Sigmoid colon (tissue), 7 donors: Measurements from ENCODE around the gene HOXB8. TPM values are rescaled to one million over a fixed set of nuclear protein-coding genes. Genes with fewer than 3 reads are reported as not detected.
A peak's percentile ranks its signal among the peaks of the same experiment; 100 is the strongest.

Experiments used
- DNase-seq: peaks from one replicate; pipeline ENCODE4 v3.0.0-alpha.2; 2019
- H3K27ac ChIP-seq, 4 donors: fragments of 200-600 bp; sonication (generic); one replicate each; pipeline ENCODE4 v1.5.1; 2016 to 2019; ENCODE audit warnings: mild to moderate bottlenecking in 1 of 4
- H3K27me3 ChIP-seq, 3 donors: fragments of 200-600 bp; sonication (generic); one replicate each; pipeline ENCODE4 v1.5.1; 2019; ENCODE audit warnings: mild to moderate bottlenecking in 1 of 3
- H3K36me3 ChIP-seq, 4 donors: fragments of 200-600 bp; sonication (generic); one replicate each; pipeline ENCODE4 v1.5.1; 2016 to 2019
- H3K4me1 ChIP-seq, 4 donors: fragments of 200-600 bp; sonication (generic); one replicate each; pipeline ENCODE4 v1.5.1; 2017 to 2019
- H3K4me3 ChIP-seq, 4 donors: fragments of 200-600 bp; sonication (generic); one replicate each; pipeline ENCODE4 v1.5.1; 2017 to 2019; ENCODE audit warnings: mild to moderate bottlenecking in 2 of 4, moderate library complexity in 1 of 4
- H3K9me3 ChIP-seq, 4 donors: fragments of 200-600 bp in 3 of 4; sonication (generic) in 3 of 4; one replicate each; pipeline versions ENCODE4 v1.5.1 to v1.6.1; 2013 to 2019
- EP300 ChIP-seq, 4 donors: sonication (generic); formaldehyde crosslinking; IDR thresholded peaks; one replicate each; pipeline ENCODE4 v1.6.1; 2017; ENCODE audit warnings: antibody characterized with exemption in 4 of 4
- POLR2A ChIP-seq, 2 donors: fragments of 450-650 bp; IDR thresholded peaks; one replicate each; pipeline ENCODE4 v1.6.1; 2016; ENCODE audit warnings: antibody characterized with exemption in 2 of 2, mild to moderate bottlenecking in 2 of 2, moderate library complexity in 2 of 2
- POLR2AphosphoS5 ChIP-seq, 4 donors: sonication (generic); formaldehyde crosslinking; IDR thresholded peaks; one replicate each; pipeline ENCODE4 v1.6.1; 2017; ENCODE audit warnings: antibody characterized with exemption in 4 of 4
- WGBS, 2 donors: extraction: QIAGEN DNeasy Blood & Tissue Kit; methylation state at CpG; one replicate each; pipeline ENCODE4 v1.1.7; 2013; 5-methylcytosine and 5-hydroxymethylcytosine counted together
- intact Hi-C: fragments of 100-400 bp; cut with DNase I; formaldehyde crosslinking; loops from one replicate; pipeline ENCODE4 v1.15.1; 2023
- polyA plus RNA-seq, 3 donors: library from polyadenylated mRNA; stranded (reverse); fragments of 200-250 nt; gene quantifications; one replicate each; pipeline ENCODE4 v1.2.3, GENCODE V29; 2013
- total RNA-seq, 4 donors: library from RNA; depleted of rRNA; stranded (reverse); fragments of >200 nt; gene quantifications; one replicate each; pipeline ENCODE4 v1.1.0, GENCODE V29; 2016
- TF ChIP-seq, protein P1 (sequence below), 4 experiments: fragments of 450-650 bp in 3 of 4; fragments of 200-600 bp in 1 of 4; IDR thresholded peaks; one replicate each; pipeline ENCODE4 v1.5.1; 2016 to 2019; ENCODE audit warnings: antibody characterized with exemption in 4 of 4, mild to moderate bottlenecking in 3 of 4, moderate library complexity in 2 of 4
- donor health status: healthy with polysubstance abuse.
- donor health status: Bipolar disorder and iron deficiency.
- donor health status: healthy.

The HOXB8 gene
- total and polyA plus RNA-seq, 7 donors, result 0.68 to 3.4 (median 2.2) TPM; not detected in 3

GRCh38 chr17:48647963-48648245, 32.8 kb upstream of the HOXB8 start:
- peak overlapping the region in 1 of 4 donors; percentile 49 for H3K4me3 ChIP-seq
- TF ChIP-seq, protein P1, sequence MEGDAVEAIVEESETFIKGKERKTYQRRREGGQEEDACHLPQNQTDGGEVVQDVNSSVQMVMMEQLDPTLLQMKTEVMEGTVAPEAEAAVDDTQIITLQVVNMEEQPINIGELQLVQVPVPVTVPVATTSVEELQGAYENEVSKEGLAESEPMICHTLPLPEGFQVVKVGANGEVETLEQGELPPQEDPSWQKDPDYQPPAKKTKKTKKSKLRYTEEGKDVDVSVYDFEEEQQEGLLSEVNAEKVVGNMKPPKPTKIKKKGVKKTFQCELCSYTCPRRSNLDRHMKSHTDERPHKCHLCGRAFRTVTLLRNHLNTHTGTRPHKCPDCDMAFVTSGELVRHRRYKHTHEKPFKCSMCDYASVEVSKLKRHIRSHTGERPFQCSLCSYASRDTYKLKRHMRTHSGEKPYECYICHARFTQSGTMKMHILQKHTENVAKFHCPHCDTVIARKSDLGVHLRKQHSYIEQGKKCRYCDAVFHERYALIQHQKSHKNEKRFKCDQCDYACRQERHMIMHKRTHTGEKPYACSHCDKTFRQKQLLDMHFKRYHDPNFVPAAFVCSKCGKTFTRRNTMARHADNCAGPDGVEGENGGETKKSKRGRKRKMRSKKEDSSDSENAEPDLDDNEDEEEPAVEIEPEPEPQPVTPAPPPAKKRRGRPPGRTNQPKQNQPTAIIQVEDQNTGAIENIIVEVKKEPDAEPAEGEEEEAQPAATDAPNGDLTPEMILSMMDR (IDR thresholded peaks at IDR 0.05), result no peak
- TF ChIP-seq POLR2A (IDR thresholded peaks at IDR 0.05), result no peak
- TF ChIP-seq POLR2AphosphoS5 (IDR thresholded peaks at IDR 0.05), result no peak
- TF ChIP-seq EP300 (IDR thresholded peaks at IDR 0.05), result no peak

DNA sequence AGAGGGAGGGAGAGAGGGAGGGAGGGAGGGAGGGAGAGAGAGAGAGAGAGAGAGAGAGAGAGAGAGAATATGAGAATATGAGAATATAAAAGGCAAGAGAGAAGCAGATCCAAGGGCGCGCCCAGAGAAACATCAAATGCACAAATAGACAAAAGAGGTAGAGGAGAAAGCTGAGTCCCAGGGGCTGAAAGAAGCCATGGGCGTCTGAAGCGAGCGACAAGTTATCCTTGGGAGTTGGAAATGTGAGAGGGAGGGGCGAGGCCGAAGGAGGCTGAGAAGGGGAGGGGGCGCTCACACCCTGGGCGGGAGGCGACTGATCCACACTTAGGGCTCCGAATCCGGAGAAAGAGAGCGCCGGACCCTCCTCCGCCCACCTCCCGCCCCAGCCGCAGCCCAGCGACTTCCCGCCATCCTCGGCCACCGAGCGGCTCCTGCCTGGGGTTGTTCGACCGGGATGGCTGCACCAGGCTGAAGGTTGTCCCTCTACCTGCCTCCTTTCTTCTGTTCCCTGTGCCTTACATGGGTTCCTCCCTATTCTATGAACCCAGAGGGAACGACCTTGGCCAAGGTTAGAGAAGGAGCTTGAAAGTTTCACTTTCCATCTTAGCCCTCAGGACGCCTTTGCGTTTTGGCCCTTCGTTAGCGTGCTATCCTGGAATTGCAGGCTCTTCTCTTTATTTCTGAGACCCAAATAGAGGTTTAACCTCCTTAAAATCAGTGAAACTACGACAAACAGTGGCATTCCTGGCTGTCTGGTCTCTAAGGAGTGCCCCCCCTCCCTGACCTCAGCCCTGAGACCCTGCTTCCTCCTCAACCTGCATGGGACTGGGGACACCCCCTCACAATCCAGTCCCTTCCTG, 32.2 kb upstream of the HOXB8 start:
- Histone ChIP-seq H3K27me3 (peaks cover 39 to 80% (median 64%) of the 10 kb centered on the region in 3 donors), H3K9me3 (no peaks in the 10 kb centered on the region), H3K4me1 (peaks cover 0 to 21% (median 15%) of the 10 kb centered on the region in 4 donors), H3K36me3 (no peaks in the 10 kb centered on the region), H3K4me3 (peak overlapping the region; percentile 6 to 49 (median 42)), H3K27ac (peak overlapping the region in 1 of 4 donors; percentile 46)
- TF ChIP-seq, protein P1 (IDR thresholded peaks at IDR 0.05), result no peak
- no peak for TF ChIP-seq EP300 (IDR thresholded peaks at IDR 0.05)
- no peak for TF ChIP-seq POLR2AphosphoS5 (IDR thresholded peaks at IDR 0.05)
- DNase-seq, result no peak
- intact Hi-C loops, result no loop called here
- 1 to 2% methylated on average over 30 of the region's 30 CpGs for WGBS, 2 donors

More at GRCh38 chr17:48647963-48648245, 32.8 kb upstream of the HOXB8 start:
- 73 to 82% methylated on average over 1 of the region's 1 CpG for WGBS, 2 donors
- intact Hi-C loops, result no loop called here
- H3K9me3 ChIP-seq, result no peaks in the 10 kb centered on the region
- no peaks in the 10 kb centered on the region for H3K36me3 ChIP-seq
- no peak for DNase-seq
- peaks cover 35 to 74% (median 58%) of the 10 kb centered on the region in 3 donors for H3K27me3 ChIP-seq
- H3K27ac ChIP-seq, result no peak overlapping the region
- H3K4me1 ChIP-seq, result peaks cover 0 to 19% (median 15%) of the 10 kb centered on the region in 4 donors

- intact Hi-C loops, result no loop called here
- Histone ChIP-seq H3K36me3 (no peaks in the 10 kb centered on the region), H3K27me3 (peaks cover 48 to 89% (median 72%) of the 10 kb centered on the region in 3 donors), H3K4me1 (peaks cover 0 to 21% (median 15%) of the 10 kb centered on the region in 4 donors), H3K27ac (peak overlapping the region in 1 of 4 donors; percentile 39), H3K4me3 (peak overlapping the region in 3 of 4 donors; percentile 39 to 49 (median 44)), H3K9me3 (no peaks in the 10 kb centered on the region)
- TF ChIP-seq, protein P1 (IDR thresholded peaks at IDR 0.05), result no peak
- no peak for TF ChIP-seq POLR2AphosphoS5 (IDR thresholded peaks at IDR 0.05)
- no peak for TF ChIP-seq EP300 (IDR thresholded peaks at IDR 0.05)
- no peak for TF ChIP-seq POLR2A (IDR thresholded peaks at IDR 0.05)
- no peak for DNase-seq
- 1 to 4% methylated on average over 80 of the region's 80 CpGs for WGBS, 2 donors
Observed at GRCh38 chr17:48646183-48647102, 31.4 kb upstream of the HOXB8 start.

DNA sequence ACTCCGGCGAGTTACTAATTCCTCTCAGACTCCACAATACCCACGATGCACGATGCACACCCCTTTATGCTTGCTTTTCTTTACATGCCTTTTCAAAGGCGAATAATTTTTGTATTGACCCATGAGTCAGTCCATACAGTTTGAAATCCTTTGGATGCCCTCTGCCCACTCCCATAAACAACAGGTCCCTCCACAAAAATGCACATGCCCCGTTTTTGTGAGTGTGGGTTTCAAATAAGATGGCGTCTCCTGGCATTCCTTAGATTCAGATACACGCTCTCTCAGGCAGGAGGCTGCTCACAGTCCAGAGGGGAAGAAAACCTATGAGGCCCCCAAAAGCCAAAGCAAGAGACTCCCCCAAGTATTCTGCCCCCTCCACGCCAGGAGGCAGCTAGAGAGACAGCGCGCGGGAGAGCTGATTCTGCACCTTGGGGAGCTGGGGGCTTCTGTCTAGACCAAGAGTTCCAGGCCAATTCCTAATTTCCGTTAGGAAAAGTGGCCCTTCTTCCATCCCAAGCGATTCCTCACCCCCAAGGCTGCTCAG, 30.6 kb upstream of the HOXB8 start:
- intact Hi-C loops, result no loop called here
- WGBS, 2 donors, result 11 to 45% methylated on average over 14 of the region's 14 CpGs
- peak overlapping the region in 1 of 4 donors; percentile 39 for H3K4me3 ChIP-seq
- DNase-seq, result no peak
- H3K9me3 ChIP-seq, result no peaks in the 10 kb centered on the region
- peak overlapping the region in 1 of 4 donors; percentile 39 for H3K27ac ChIP-seq
- H3K27me3 ChIP-seq, result peaks cover 51 to 92% (median 80%) of the 10 kb centered on the region in 3 donors
- no peak for TF ChIP-seq POLR2A (IDR thresholded peaks at IDR 0.05)
- TF ChIP-seq POLR2AphosphoS5 (IDR thresholded peaks at IDR 0.05), result no peak
- TF ChIP-seq, protein P1 (IDR thresholded peaks at IDR 0.05), result no peak
- no peak for TF ChIP-seq EP300 (IDR thresholded peaks at IDR 0.05)
- H3K4me1 ChIP-seq, result peaks cover 0 to 21% (median 15%) of the 10 kb centered on the region in 4 donors
- H3K36me3 ChIP-seq, result no peaks in the 10 kb centered on the region
